Esophagus (tissue), 2 donors: Measurements from ENCODE around the gene CDX2. TPM values are rescaled to one million over a fixed set of nuclear protein-coding genes. Genes with fewer than 3 reads are reported as not detected.
"Not testable (repeated sequence)": the region's sequence is repeated elsewhere in the genome, so short reads cannot be mapped to it uniquely, and the experiment has no call there.

ENCODE experiments used
- H3K27ac ChIP-seq, 2 donors: one replicate each; pipeline ENCODE4 v1.5.1; 2013; ENCODE audit warnings: low read depth in 2 of 2, mild to moderate bottlenecking in 2 of 2, inconsistent platforms in 1 of 2, low read length in 1 of 2, moderate library complexity in 1 of 2
- H3K27me3 ChIP-seq, 2 donors: one replicate each; pipeline ENCODE4 v1.6.1; 2013; ENCODE audit warnings: low read length in 2 of 2, control low read depth in 1 of 2, mild to moderate bottlenecking in 1 of 2; ENCODE audit not compliant: insufficient read depth in 2 of 2, control insufficient read depth in 1 of 2
- H3K36me3 ChIP-seq, 2 donors: one replicate each; pipeline ENCODE4 v1.6.1; 2013; ENCODE audit warnings: low read length in 1 of 2; ENCODE audit not compliant: control insufficient read depth in 2 of 2, insufficient read depth in 2 of 2
- H3K4me1 ChIP-seq, 2 donors: one replicate each; pipeline ENCODE4 v1.6.1; 2013; ENCODE audit warnings: low read length in 1 of 2; ENCODE audit not compliant: control insufficient read depth in 2 of 2, insufficient read depth in 2 of 2
- H3K4me3 ChIP-seq, 2 donors: one replicate each; pipeline ENCODE4 v1.5.1; 2013; ENCODE audit warnings: low read length in 2 of 2, mild to moderate bottlenecking in 2 of 2, low read depth in 1 of 2, moderate library complexity in 1 of 2
- H3K9me3 ChIP-seq, 2 donors: one replicate each; pipeline ENCODE4 v1.6.1; 2013; ENCODE audit warnings: mild to moderate bottlenecking in 2 of 2, low read depth in 1 of 2, low read length in 1 of 2, moderate library complexity in 1 of 2; ENCODE audit not compliant: control insufficient read depth in 2 of 2, insufficient read depth in 1 of 2
- WGBS, 2 donors: extraction: QIAGEN DNeasy Blood & Tissue Kit; methylation state at CpG; one replicate each; pipeline ENCODE4 v1.1.7; 2013; 5-methylcytosine and 5-hydroxymethylcytosine counted together
- polyA plus RNA-seq, 2 donors: library from polyadenylated mRNA; stranded (reverse); fragments of 200-250 nt; gene quantifications; one replicate each; pipeline ENCODE4 v1.2.3, GENCODE V29; 2013
- donor health status: healthy with polysubstance abuse.
- donor health status: Bipolar disorder and iron deficiency.

The CDX2 gene, protein sequence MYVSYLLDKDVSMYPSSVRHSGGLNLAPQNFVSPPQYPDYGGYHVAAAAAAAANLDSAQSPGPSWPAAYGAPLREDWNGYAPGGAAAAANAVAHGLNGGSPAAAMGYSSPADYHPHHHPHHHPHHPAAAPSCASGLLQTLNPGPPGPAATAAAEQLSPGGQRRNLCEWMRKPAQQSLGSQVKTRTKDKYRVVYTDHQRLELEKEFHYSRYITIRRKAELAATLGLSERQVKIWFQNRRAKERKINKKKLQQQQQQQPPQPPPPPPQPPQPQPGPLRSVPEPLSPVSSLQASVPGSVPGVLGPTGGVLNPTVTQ
- polyA plus RNA-seq: under 1 TPM; 0.01 to 0.06 TPM

DNA sequence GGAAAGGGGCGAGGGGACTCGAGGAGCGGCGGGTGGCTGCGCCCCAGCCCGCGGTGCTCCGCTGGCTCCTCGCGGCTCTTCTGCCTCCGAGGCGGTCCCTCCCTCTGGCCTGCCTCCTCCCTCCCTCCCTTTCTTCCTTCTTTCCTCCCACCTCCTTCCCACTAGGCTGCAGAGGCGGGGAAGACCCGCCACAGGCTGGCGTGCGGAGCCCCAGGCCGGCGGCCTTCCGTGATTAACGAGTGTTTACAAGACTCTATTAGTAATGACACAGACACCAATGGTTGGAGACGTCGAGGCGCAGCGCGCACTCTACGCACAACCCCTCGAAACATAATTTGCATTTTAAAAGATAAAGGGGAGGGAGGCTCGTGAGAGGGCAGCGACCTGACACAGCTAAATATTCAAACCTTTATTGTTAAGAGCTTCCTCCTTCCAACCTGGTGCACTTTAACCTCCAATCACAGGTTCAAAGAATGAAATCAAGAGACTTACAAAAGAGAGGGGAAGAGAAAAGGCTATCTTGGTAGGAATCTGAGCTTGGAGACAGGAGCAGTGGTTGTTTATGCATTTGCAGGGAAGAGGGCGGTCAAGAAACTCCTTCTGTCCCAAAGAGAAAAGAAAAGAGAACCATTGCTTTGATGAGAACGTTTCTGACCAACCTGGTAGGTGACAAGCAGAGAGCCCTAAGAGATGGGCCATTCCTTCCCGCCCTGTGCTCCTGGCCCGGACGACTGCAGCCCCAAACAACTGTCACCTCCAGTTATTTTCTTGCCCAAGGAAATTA is at the start of gene CDX2:
Gene CDX2 (minus strand): TSS at position 234 of the 784 bp plus-strand sequence. CDS start 309 bp downstream, outside the sequence.
- Histone ChIP-seq H3K36me3 (no peaks in the 10 kb centered on the region), H3K9me3 (no peaks in the 10 kb centered on the region), H3K27ac (no peak within 1 kb of the TSS), H3K27me3 (peaks cover 4 to 43% of the 10 kb centered on the region in 2 donors), H3K4me3 (no peak within 1 kb of the TSS), H3K4me1 (peaks cover 4 to 7% of the 10 kb centered on the region in 2 donors)
- WGBS, 2 donors: 5 to 7% methylated on average over 29 to 34 of the region's 34 CpGs

DNA sequence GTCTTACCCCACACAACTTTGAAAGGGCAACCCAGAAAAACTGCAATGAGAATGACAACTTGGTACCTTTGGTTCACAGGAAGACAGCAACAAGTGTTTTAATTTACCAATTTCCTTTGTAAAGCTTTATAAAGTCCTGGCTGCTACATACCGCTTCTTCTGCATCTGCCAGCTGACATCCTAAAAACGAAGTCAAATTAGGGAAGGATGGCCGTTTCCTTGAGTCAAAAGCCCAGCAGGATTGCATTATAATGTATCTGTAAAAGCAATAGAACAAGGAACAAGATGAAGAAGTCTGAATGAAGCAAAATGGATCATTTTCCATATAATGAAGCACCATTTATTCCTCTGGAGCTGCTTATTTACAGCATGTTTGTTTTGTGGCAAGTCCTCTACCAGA is 45.2 kb upstream of the CDX2 start:
- Histone ChIP-seq H3K27me3 (no peaks in the 10 kb centered on the region), H3K36me3 (no peaks in the 10 kb centered on the region), H3K27ac (no peak overlapping the region), H3K4me3 (no peak overlapping the region), H3K4me1 (no peaks in the 10 kb centered on the region), H3K9me3 (no peaks in the 10 kb centered on the region)
- WGBS, 2 donors: 50 to 51% methylated on average over 3 of the region's 3 CpGs

DNA sequence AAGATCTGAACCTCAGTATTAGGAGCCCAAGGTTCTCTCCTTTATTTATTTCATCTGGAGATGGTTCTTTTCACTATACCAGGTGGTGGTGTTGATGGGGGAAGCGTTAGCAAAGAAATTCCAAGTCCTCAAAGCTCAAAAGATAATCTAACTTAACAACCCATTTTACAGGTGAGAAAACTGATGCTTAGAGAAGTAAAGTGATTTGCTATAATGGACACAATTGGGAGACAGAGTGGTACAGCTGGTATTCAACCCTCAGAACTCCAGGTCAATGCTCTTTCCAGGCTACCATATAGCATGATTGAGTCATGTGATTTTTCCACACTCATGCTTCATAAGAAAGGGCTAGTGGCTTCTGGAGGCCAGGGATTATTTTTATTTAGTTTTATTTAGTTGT is 44.4 kb upstream of the CDX2 start:
- Histone ChIP-seq H3K27ac (no peak overlapping the region), H3K36me3 (no peaks in the 10 kb centered on the region), H3K27me3 (no peaks in the 10 kb centered on the region), H3K9me3 (no peaks in the 10 kb centered on the region), H3K4me3 (no peak overlapping the region), H3K4me1 (no peaks in the 10 kb centered on the region)
- WGBS, 2 donors: 90 to 100% methylated on average over 1 of the region's 1 CpG

DNA sequence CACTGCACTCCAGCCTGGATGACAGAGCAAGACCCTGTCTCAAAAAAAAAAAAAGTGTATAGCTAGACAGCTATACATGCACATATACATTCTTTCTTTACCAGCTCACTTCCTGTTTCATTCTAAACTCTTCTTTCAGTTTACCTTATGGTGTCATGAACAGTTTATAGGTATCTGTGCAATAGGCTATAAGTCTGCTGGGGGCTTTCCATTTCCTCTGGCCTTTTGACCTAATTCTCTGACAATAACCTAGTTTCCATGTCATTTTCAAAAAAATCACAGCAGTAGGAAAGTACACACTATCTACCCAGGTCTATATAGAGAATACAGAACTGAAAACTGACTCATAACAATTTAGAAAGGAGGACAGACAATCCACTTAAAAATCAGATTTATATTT is 43.8 kb upstream of the CDX2 start:
- Histone ChIP-seq H3K9me3 (no peaks in the 10 kb centered on the region), H3K27me3 (no peaks in the 10 kb centered on the region), H3K36me3 (no peaks in the 10 kb centered on the region), H3K4me3 (no peak overlapping the region), H3K4me1 (no peaks in the 10 kb centered on the region), H3K27ac (no peak overlapping the region)

DNA sequence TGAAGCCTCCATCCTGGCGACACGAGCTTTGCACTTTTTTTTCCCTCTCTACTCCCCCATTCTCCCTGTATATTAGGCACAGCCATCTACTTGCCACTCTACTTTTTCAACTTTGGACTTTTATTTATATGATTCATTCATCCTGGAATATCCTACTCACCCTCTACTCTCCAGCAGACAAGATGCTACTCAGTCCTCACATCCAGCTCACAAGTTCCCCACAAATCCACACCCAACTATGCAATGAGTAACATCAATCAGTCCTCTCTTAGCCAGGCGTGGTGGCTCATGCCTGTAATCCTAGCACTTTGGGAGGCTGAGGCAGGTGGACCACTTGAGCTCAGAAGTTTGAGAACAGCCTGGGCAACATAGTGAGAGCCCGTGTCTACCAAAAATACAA is 43.3 kb upstream of the CDX2 start:
- no peaks in the 10 kb centered on the region for H3K9me3 ChIP-seq
- no peak overlapping the region for H3K4me3 ChIP-seq
- H3K27ac ChIP-seq: no peak overlapping the region
- no peaks in the 10 kb centered on the region for H3K4me1 ChIP-seq
- H3K27me3 ChIP-seq: no peaks in the 10 kb centered on the region
- H3K36me3 ChIP-seq: no peaks in the 10 kb centered on the region
- WGBS, 2 donors: 72 to 75% methylated on average over 4 of the region's 4 CpGs

DNA sequence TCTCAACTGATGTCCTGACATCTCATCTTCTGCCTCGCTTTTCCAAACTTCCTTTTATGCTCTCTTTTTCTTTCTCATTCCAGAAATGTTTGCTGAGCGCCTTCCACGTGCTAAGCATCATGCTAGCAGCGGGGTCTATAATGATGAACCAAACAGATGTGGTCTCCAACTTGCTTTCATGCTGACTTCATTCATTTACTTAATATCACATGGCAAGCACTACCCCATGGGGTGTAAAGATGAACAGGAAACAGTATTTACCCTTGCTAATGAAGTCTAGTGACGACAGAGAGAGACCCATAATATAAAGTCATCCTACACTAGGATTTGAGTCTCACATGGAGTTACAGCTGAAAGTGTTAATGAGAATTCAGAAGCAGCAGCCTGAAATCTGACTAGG is 40.9 kb upstream of the CDX2 start:
- Histone ChIP-seq H3K9me3 (no peaks in the 10 kb centered on the region), H3K4me1 (no peaks in the 10 kb centered on the region), H3K4me3 (no peak overlapping the region), H3K27me3 (no peaks in the 10 kb centered on the region), H3K27ac (no peak overlapping the region), H3K36me3 (no peaks in the 10 kb centered on the region)
- WGBS, 2 donors: 72 to 75% methylated on average over 5 of the region's 5 CpGs

DNA sequence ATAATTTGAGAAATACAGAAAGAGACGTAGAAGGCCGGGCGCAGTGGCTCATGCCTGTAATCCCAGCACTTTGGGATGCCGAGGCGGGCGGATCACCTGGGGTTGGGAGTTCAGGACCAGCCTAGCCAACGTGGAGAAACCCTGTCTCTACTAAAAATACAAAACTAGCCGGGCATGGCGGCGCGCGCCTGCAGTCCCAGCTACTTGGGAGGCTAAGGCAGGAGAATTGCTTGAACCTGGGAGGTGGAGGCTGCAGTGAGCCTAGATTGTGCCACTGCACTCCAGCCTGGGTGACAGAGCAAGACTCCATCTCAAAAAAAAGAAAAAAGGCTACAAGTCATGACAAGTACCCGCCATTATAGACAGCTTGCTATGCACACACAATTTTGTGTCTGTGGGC is 35.9 kb upstream of the CDX2 start:
- 93 to 96% methylated on average over 13 of the region's 13 CpGs for WGBS, 2 donors
- H3K9me3 ChIP-seq, H3K4me1 ChIP-seq: not testable (repeated sequence)

DNA sequence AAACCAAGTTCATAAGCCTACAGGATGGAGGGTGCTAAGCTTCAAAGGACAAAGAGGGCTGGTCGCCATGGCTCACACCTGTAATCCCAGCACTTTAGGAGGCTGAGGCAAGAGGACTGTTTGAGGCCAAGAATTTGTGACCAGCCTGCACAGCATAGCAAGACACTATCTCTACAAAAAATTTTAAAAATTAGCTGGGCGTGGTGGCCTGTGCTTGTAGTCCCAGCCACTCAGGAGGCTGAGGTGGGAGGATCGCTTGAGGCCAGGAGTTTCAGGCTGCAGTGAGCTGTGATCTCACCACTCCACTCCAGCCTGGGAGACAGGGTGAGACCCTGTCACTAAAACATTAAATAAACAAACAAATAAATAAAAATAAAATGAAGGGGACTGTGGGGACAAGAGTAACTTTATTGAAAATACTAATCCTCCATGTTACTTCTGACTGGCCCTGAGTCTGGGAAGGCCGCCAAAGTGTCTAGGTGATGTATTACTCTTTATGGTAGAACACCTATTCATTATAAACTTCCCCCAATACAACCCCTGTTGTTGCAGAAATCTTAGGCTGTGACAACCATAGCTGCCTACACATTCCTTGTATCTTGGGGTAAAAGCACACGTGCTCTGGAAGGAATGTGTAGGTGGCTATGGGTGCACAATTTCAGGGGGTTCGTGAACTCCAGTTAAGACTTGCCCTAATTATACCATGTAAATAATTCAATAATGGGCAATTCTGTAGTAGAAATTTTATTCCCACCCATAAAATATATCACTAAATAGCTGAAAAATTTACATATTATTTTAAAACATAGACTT is 34.0 kb upstream of the CDX2 start:
- Histone ChIP-seq H3K27me3 (no peaks in the 10 kb centered on the region), H3K4me1 (no peaks in the 10 kb centered on the region), H3K9me3 (peaks cover 0 to 2% of the 10 kb centered on the region in 2 donors), H3K36me3 (no peaks in the 10 kb centered on the region), H3K27ac (no peak overlapping the region), H3K4me3 (no peak overlapping the region)
- 65 to 69% methylated on average over 6 of the region's 6 CpGs for WGBS, 2 donors

More for the DNA sequence above, 35.9 kb upstream of the CDX2 start:
- not testable (repeated sequence) for H3K36me3 ChIP-seq, H3K27ac ChIP-seq, H3K27me3 ChIP-seq, H3K4me3 ChIP-seq

DNA sequence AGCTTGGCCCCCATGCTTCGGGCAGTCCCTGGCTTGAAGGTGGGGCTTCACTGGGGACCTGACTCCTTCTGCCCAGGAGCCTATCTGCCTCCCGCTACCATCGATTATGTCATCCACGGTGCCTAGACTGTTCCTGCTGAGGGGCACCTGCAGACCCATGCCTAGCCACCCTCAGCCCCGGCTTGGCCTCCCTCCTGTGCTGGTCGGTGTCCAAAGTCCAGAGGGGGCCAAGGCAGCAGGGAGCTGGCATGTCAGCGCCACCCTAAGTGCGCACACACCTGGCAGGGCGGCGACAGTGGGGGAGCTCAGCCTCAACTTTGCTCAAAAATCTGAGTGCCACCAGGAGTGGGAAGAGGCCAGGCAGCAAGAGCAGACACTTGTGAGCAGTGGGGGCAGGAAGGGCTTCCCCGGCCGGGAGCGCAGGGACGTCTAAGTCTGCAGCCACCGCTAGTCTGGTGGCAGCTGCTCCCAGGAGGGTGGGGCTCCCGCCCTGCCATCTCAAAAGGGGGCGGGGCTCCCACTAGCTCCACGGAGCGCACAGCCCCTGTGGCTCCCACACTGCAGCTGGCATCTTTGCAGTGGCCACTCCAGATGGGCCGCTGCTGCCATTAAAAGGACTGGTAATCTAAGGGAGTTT is 32.8 kb upstream of the CDX2 start:
- 84 to 88% methylated on average over 20 of the region's 20 CpGs for WGBS, 2 donors
- no peak overlapping the region for H3K27ac ChIP-seq
- no peaks in the 10 kb centered on the region for H3K27me3 ChIP-seq
- no peaks in the 10 kb centered on the region for H3K36me3 ChIP-seq
- no peak overlapping the region for H3K4me3 ChIP-seq
- H3K9me3 ChIP-seq: peaks cover 0 to 2% of the 10 kb centered on the region in 2 donors
- H3K4me1 ChIP-seq: no peaks in the 10 kb centered on the region
